ENCODE data around the gene INTS12.

GRCh38 chr4:105634402-105635080 lies 73.9 kb downstream of the INTS12 start:
- TF ChIP-seq CTCF (conservative IDR thresholded peaks at IDR 0.05; ENCODE audit: low read depth in 2 of 2) = no peak
- TF ChIP-seq, protein P1, sequence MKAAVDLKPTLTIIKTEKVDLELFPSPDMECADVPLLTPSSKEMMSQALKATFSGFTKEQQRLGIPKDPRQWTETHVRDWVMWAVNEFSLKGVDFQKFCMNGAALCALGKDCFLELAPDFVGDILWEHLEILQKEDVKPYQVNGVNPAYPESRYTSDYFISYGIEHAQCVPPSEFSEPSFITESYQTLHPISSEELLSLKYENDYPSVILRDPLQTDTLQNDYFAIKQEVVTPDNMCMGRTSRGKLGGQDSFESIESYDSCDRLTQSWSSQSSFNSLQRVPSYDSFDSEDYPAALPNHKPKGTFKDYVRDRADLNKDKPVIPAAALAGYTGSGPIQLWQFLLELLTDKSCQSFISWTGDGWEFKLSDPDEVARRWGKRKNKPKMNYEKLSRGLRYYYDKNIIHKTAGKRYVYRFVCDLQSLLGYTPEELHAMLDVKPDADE (IDR thresholded peaks at IDR 0.05) = no peak
- TF ChIP-seq EZH2 (IDR thresholded peaks at IDR 0.05; ENCODE audit: low read depth, unreplicated experiment) = no peak
- no peak for TF ChIP-seq REST (IDR thresholded peaks at IDR 0.05; ENCODE audit: unreplicated experiment)
- no peak for TF ChIP-seq JUNB (IDR thresholded peaks at IDR 0.05; ENCODE audit: unreplicated experiment)
- TF ChIP-seq NANOG (IDR thresholded peaks at IDR 0.05; ENCODE audit: borderline replicate concordance) = no peak
- no peak for TF ChIP-seq CREB1 (CRISPR knock-in tag; IDR thresholded peaks at IDR 0.05; ENCODE audit: low read depth)
- TF ChIP-seq POLR2AphosphoS5 (IDR thresholded peaks at IDR 0.05; ENCODE audit: low read depth) = no peak
- TF ChIP-seq EZH2phosphoT487 (IDR thresholded peaks at IDR 0.05; ENCODE audit: unreplicated experiment) = no peak
- no peak for TF ChIP-seq STAT1 (IDR thresholded peaks at IDR 0.05; ENCODE audit: unreplicated experiment)
- no peak for TF ChIP-seq ZNF114 (CRISPR knock-in tag; IDR thresholded peaks at IDR 0.05)
- TF ChIP-seq ZNF331 (CRISPR knock-in tag; IDR thresholded peaks at IDR 0.05; ENCODE audit: low read depth) = no peak
- TF ChIP-seq, protein P2, sequence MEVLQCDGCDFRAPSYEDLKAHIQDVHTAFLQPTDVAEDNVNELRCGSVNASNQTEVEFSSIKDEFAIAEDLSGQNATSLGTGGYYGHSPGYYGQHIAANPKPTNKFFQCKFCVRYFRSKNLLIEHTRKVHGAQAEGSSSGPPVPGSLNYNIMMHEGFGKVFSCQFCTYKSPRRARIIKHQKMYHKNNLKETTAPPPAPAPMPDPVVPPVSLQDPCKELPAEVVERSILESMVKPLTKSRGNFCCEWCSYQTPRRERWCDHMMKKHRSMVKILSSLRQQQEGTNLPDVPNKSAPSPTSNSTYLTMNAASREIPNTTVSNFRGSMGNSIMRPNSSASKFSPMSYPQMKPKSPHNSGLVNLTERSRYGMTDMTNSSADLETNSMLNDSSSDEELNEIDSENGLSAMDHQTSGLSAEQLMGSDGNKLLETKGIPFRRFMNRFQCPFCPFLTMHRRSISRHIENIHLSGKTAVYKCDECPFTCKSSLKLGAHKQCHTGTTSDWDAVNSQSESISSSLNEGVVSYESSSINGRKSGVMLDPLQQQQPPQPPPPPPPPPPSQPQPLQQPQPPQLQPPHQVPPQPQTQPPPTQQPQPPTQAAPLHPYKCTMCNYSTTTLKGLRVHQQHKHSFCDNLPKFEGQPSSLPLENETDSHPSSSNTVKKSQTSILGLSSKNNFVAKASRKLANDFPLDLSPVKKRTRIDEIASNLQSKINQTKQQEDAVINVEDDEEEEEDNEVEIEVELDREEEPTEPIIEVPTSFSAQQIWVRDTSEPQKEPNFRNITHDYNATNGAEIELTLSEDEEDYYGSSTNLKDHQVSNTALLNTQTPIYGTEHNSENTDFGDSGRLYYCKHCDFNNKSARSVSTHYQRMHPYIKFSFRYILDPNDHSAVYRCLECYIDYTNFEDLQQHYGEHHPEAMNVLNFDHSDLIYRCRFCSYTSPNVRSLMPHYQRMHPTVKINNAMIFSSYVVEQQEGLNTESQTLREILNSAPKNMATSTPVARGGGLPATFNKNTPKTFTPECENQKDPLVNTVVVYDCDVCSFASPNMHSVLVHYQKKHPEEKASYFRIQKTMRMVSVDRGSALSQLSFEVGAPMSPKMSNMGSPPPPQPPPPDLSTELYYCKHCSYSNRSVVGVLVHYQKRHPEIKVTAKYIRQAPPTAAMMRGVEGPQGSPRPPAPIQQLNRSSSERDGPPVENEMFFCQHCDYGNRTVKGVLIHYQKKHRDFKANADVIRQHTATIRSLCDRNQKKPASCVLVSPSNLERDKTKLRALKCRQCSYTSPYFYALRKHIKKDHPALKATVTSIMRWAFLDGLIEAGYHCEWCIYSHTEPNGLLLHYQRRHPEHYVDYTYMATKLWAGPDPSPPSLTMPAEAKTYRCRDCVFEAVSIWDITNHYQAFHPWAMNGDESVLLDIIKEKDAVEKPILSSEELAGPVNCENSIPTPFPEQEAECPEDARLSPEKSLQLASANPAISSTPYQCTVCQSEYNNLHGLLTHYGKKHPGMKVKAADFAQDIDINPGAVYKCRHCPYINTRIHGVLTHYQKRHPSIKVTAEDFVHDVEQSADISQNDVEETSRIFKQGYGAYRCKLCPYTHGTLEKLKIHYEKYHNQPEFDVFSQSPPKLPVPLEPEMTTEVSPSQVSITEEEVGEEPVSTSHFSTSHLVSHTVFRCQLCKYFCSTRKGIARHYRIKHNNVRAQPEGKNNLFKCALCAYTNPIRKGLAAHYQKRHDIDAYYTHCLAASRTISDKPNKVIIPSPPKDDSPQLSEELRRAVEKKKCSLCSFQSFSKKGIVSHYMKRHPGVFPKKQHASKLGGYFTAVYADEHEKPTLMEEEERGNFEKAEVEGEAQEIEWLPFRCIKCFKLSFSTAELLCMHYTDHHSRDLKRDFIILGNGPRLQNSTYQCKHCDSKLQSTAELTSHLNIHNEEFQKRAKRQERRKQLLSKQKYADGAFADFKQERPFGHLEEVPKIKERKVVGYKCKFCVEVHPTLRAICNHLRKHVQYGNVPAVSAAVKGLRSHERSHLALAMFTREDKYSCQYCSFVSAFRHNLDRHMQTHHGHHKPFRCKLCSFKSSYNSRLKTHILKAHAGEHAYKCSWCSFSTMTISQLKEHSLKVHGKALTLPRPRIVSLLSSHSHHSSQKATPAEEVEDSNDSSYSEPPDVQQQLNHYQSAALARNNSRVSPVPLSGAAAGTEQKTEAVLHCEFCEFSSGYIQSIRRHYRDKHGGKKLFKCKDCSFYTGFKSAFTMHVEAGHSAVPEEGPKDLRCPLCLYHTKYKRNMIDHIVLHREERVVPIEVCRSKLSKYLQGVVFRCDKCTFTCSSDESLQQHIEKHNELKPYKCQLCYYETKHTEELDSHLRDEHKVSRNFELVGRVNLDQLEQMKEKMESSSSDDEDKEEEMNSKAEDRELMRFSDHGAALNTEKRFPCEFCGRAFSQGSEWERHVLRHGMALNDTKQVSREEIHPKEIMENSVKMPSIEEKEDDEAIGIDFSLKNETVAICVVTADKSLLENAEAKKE (CRISPR knock-in tag; IDR thresholded peaks at IDR 0.05) = no peak

Measured in GM23338 (cell line).